HG02943 (cell line): ENCODE results near the gene NBL1.
"Not testable (repeated sequence)": the region's sequence is repeated elsewhere in the genome, so short reads cannot be mapped to it uniquely, and the experiment has no call there.

ENCODE experiments used
- ATAC-seq: cut with Tn5 transposase; IDR thresholded peaks from one replicate; pipeline ENCODE4 v1.9.1; 2021; ENCODE audit warnings: mild to moderate bottlenecking, low read depth, moderate library complexity; ENCODE audit not compliant: unreplicated experiment

NBL1 gene

GRCh38 chr1:19621274-19621950, 22.7 kb upstream of the NBL1 start:
- no peak for ATAC-seq

- no peak for ATAC-seq
These were observed 21.9 kb upstream of the NBL1 start for GRCh38 chr1:19622204-19622603.

GRCh38 chr1:19623523-19623922, 20.6 kb upstream of the NBL1 start:
- no peak for ATAC-seq

GRCh38 chr1:19625291-19625937, 18.7 kb upstream of the NBL1 start:
- no peak for ATAC-seq

GRCh38 chr1:19628879-19629278, 15.2 kb upstream of the NBL1 start:
- ATAC-seq: no peak

- ATAC-seq: no peak
These were observed 14.8 kb upstream of the NBL1 start for GRCh38 chr1:19629357-19629756.

GRCh38 chr1:19630192-19630591, 13.9 kb upstream of the NBL1 start:
- not testable (repeated sequence) for ATAC-seq

- no peak for ATAC-seq
These were observed 13.3 kb upstream of the NBL1 start for GRCh38 chr1:19630720-19631395.

GRCh38 chr1:19632211-19632610, 11.9 kb upstream of the NBL1 start:
- ATAC-seq: no peak

GRCh38 chr1:19633106-19633505, 11.0 kb upstream of the NBL1 start:
- no peak for ATAC-seq

- ATAC-seq: not testable (repeated sequence)
These were observed 9.0 kb upstream of the NBL1 start for GRCh38 chr1:19635064-19635463.

- no peak for ATAC-seq
These were observed 8.5 kb upstream of the NBL1 start for GRCh38 chr1:19635646-19636045.

- no peak for ATAC-seq
These were observed 8.0 kb upstream of the NBL1 start for GRCh38 chr1:19636065-19636464.

GRCh38 chr1:19636749-19637148, 7.4 kb upstream of the NBL1 start:
- not testable (repeated sequence) for ATAC-seq

GRCh38 chr1:19637606-19638005, 6.5 kb upstream of the NBL1 start:
- no peak for ATAC-seq

GRCh38 chr1:19639228-19639627, 4.9 kb upstream of the NBL1 start:
- not testable (repeated sequence) for ATAC-seq

- ATAC-seq: no peak
These were observed 4.1 kb upstream of the NBL1 start for GRCh38 chr1:19639999-19640362.

- ATAC-seq: no peak
These were observed 3.5 kb upstream of the NBL1 start for GRCh38 chr1:19640363-19641316.

- ATAC-seq: no peak
These were observed 990 bp upstream of the NBL1 start for GRCh38 chr1:19643121-19643520.

GRCh38 chr1:19644395-19644680, 227 bp downstream of the NBL1 start:
- ATAC-seq: no peak
